ENCODE results near the gene NOP53.
"Not testable (repeated sequence)": the region's sequence is repeated elsewhere in the genome, so short reads cannot be mapped to it uniquely, and the experiment has no call there.

DNA sequence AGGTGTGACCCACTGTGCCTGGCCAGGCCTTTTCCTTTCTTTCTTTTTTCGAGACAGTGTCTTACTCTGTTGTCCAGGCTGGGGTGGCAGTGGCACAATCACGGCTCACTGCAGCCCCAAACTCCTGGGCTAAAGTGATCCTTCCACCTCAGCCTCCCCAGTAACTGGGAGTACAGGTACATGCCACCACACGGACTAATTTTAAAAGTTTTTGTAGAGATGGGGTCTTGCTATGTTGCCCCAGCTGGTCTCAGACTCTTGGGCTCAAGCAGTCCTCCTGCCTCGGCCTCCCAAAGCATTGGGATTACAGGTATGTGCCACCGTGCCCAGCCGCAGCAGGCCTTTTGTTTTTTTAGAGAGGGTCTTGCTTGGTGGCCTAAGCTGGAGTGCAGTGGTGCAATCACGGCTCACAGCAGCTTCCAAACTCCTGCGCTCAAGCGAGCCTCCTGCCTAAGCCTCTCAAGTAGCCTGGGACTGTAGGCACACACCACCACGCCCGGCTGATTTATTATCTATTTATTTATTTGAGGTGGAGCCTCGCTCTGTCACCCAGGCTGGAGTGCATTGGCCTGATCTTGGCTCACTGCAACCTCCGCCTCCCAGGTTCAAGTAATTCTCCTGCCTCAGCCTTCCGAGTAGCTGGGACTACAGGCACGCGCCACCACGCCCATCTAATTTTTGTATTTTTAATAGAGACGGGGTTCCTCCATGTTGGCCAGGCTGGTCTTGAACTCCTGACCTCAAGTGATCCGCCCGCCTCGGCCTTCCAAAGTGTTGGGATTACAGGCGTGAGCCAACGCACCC is 32.1 kb downstream of the NOP53 start:
- not testable (repeated sequence) for TF ChIP-seq JUNB (CRISPR knock-in tag; IDR thresholded peaks at IDR 0.05; ENCODE audit: borderline replicate concordance); HMG20A (CRISPR knock-in tag; IDR thresholded peaks at IDR 0.05; ENCODE audit: borderline replicate concordance); POLR2A (IDR thresholded peaks at IDR 0.05; ENCODE audit: insufficient read depth in 1 of 2, low read depth in 2 of 2, low read length in 2 of 2); CREM (IDR thresholded peaks at IDR 0.05); CREM (CRISPR knock-in tag; IDR thresholded peaks at IDR 0.05); GFI1 (CRISPR knock-in tag; IDR thresholded peaks at IDR 0.05; ENCODE audit: borderline replicate concordance); ZNF549 (CRISPR knock-in tag; IDR thresholded peaks at IDR 0.05)
- TF ChIP-seq, protein P1, sequence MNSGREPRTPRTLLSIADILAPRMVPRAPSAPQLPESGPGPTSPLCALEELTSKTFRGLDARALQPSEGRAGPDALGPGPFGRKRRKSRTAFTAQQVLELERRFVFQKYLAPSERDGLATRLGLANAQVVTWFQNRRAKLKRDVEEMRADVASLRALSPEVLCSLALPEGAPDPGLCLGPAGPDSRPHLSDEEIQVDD (CRISPR knock-in tag; IDR thresholded peaks at IDR 0.05; ENCODE audit: borderline replicate concordance) = not testable (repeated sequence)
- TF ChIP-seq, protein P2, sequence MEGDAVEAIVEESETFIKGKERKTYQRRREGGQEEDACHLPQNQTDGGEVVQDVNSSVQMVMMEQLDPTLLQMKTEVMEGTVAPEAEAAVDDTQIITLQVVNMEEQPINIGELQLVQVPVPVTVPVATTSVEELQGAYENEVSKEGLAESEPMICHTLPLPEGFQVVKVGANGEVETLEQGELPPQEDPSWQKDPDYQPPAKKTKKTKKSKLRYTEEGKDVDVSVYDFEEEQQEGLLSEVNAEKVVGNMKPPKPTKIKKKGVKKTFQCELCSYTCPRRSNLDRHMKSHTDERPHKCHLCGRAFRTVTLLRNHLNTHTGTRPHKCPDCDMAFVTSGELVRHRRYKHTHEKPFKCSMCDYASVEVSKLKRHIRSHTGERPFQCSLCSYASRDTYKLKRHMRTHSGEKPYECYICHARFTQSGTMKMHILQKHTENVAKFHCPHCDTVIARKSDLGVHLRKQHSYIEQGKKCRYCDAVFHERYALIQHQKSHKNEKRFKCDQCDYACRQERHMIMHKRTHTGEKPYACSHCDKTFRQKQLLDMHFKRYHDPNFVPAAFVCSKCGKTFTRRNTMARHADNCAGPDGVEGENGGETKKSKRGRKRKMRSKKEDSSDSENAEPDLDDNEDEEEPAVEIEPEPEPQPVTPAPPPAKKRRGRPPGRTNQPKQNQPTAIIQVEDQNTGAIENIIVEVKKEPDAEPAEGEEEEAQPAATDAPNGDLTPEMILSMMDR (CRISPR knock-in tag; IDR thresholded peaks at IDR 0.05) = not testable (repeated sequence)
- TF ChIP-seq, protein P3, sequence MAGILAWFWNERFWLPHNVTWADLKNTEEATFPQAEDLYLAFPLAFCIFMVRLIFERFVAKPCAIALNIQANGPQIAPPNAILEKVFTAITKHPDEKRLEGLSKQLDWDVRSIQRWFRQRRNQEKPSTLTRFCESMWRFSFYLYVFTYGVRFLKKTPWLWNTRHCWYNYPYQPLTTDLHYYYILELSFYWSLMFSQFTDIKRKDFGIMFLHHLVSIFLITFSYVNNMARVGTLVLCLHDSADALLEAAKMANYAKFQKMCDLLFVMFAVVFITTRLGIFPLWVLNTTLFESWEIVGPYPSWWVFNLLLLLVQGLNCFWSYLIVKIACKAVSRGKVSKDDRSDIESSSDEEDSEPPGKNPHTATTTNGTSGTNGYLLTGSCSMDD (CRISPR knock-in tag; IDR thresholded peaks at IDR 0.05) = not testable (repeated sequence)
- TF ChIP-seq, protein P4, sequence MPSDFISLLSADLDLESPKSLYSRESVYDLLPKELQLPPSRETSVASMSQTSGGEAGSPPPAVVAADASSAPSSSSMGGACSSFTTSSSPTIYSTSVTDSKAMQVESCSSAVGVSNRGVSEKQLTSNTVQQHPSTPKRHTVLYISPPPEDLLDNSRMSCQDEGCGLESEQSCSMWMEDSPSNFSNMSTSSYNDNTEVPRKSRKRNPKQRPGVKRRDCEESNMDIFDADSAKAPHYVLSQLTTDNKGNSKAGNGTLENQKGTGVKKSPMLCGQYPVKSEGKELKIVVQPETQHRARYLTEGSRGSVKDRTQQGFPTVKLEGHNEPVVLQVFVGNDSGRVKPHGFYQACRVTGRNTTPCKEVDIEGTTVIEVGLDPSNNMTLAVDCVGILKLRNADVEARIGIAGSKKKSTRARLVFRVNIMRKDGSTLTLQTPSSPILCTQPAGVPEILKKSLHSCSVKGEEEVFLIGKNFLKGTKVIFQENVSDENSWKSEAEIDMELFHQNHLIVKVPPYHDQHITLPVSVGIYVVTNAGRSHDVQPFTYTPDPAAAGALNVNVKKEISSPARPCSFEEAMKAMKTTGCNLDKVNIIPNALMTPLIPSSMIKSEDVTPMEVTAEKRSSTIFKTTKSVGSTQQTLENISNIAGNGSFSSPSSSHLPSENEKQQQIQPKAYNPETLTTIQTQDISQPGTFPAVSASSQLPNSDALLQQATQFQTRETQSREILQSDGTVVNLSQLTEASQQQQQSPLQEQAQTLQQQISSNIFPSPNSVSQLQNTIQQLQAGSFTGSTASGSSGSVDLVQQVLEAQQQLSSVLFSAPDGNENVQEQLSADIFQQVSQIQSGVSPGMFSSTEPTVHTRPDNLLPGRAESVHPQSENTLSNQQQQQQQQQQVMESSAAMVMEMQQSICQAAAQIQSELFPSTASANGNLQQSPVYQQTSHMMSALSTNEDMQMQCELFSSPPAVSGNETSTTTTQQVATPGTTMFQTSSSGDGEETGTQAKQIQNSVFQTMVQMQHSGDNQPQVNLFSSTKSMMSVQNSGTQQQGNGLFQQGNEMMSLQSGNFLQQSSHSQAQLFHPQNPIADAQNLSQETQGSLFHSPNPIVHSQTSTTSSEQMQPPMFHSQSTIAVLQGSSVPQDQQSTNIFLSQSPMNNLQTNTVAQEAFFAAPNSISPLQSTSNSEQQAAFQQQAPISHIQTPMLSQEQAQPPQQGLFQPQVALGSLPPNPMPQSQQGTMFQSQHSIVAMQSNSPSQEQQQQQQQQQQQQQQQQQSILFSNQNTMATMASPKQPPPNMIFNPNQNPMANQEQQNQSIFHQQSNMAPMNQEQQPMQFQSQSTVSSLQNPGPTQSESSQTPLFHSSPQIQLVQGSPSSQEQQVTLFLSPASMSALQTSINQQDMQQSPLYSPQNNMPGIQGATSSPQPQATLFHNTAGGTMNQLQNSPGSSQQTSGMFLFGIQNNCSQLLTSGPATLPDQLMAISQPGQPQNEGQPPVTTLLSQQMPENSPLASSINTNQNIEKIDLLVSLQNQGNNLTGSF (CRISPR knock-in tag; IDR thresholded peaks at IDR 0.05) = not testable (repeated sequence)
- TF ChIP-seq, protein P5, sequence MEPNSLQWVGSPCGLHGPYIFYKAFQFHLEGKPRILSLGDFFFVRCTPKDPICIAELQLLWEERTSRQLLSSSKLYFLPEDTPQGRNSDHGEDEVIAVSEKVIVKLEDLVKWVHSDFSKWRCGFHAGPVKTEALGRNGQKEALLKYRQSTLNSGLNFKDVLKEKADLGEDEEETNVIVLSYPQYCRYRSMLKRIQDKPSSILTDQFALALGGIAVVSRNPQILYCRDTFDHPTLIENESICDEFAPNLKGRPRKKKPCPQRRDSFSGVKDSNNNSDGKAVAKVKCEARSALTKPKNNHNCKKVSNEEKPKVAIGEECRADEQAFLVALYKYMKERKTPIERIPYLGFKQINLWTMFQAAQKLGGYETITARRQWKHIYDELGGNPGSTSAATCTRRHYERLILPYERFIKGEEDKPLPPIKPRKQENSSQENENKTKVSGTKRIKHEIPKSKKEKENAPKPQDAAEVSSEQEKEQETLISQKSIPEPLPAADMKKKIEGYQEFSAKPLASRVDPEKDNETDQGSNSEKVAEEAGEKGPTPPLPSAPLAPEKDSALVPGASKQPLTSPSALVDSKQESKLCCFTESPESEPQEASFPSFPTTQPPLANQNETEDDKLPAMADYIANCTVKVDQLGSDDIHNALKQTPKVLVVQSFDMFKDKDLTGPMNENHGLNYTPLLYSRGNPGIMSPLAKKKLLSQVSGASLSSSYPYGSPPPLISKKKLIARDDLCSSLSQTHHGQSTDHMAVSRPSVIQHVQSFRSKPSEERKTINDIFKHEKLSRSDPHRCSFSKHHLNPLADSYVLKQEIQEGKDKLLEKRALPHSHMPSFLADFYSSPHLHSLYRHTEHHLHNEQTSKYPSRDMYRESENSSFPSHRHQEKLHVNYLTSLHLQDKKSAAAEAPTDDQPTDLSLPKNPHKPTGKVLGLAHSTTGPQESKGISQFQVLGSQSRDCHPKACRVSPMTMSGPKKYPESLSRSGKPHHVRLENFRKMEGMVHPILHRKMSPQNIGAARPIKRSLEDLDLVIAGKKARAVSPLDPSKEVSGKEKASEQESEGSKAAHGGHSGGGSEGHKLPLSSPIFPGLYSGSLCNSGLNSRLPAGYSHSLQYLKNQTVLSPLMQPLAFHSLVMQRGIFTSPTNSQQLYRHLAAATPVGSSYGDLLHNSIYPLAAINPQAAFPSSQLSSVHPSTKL (CRISPR knock-in tag; IDR thresholded peaks at IDR 0.05) = not testable (repeated sequence)
- TF ChIP-seq, protein P6, sequence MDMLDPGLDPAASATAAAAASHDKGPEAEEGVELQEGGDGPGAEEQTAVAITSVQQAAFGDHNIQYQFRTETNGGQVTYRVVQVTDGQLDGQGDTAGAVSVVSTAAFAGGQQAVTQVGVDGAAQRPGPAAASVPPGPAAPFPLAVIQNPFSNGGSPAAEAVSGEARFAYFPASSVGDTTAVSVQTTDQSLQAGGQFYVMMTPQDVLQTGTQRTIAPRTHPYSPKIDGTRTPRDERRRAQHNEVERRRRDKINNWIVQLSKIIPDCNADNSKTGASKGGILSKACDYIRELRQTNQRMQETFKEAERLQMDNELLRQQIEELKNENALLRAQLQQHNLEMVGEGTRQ (IDR thresholded peaks at IDR 0.05; ENCODE audit: low read depth, low read length) = not testable (repeated sequence)
- TF ChIP-seq, protein P6 (CRISPR knock-in tag; IDR thresholded peaks at IDR 0.05; ENCODE audit: borderline replicate concordance) = not testable (repeated sequence)
